Cortex of kidney (tissue), 1 donor: ENCODE results near the gene PPP1R18.
"Not testable (repeated sequence)": the region's sequence is repeated elsewhere in the genome, so short reads cannot be mapped to it uniquely, and the experiment has no call there.

Source experiments
- DNase-seq: peaks from one replicate; lab custom pipeline; 2025; lab: John Stamatoyannopoulos, UW

The PPP1R18 gene

DNA sequence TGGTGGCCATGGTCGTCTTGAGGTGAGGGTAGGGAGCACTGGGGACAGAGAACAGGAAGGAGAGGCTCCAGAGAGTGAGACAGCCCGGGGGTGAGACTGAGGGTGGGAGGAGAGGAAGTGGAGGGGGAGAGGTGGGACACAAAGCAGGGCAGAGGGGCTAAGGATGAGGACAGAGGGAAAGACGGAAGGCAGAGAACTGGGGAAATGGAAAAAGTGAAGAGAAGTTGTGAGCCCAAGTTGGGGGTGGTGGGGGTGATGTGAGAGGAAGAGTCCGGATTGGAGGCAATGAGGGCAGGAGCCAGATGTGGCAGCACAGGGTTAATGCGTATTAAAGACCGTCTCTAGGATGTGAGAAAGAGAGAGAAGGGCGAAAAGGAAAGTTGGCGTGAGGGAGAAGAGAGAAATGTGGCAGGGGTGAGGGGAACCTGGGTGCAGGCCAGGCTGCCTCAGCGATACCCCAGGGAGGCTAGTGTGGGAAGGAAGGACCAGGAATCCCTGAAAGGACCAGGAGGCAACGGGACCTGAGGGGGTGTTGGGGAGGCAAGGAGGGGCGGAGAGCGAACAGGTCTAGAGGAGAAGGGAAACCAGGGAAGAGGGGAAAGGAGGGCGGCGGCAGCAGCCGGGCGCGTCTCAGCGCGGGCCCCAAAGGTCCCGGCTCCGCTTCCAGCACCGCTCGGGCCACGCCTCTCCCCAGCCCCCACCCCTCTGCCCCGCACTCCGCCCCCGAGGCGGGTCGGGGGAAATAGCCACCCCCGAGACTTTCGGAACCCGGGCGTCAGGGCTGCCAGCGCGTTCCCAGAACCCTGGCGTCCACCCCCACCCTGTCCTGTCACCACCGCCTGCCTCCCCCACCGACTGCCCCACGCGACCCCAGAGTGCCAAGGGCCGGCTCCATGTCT is at the start of gene PPP1R18:
TSS of gene PPP1R18 (minus strand) at position 637 of the 899 bp plus-strand sequence. CDS start at position 10, 627 bp downstream.
- DNase-seq, result no peak

GRCh38 chr6:30735668-30736314 is 49.3 kb upstream of the PPP1R18 start:
- DNase-seq, result no peak

GRCh38 chr6:30732237-30732943 is 45.9 kb upstream of the PPP1R18 start:
- no peak for DNase-seq

DNA sequence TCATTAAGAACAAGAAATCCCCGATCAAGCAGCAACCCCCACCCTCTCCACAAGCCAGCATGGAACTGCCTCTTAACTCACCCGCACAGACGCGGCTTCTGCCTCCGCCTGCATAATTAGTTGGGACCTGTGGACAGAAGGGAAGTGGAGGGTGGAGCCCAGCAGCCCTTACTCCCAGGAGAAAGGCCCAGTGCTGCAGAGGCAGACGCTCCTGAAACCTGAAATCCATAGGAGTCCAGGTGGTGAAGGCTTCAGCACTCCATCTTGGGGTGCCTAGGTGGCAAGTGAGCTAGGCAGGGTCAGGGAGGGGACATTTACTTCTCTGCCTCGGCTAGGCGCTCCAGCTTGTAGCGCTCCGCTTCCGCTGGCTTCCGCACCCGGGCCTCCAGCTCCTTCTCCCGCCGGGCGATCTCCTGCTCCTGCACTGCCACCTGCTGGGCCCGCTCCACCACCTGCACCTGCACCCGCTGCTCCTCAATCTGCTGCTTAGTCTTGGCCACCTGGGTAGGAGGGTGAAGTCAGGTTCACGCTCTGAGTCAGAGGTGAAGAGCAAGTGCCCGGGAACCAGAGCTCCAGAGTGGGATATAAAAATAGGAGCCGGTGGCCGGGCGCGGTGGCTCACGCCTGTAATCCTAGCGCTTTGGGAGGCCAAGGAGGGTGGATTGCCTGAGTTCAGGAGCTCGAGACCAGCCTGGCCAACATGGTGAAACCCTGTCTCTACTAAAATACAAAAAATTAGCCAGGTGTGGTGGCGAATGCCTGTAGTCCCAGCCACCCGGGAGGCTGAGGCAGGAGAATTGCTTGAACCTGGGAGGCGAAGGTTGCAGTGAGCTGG is 44.4 kb upstream of the PPP1R18 start:
- DNase-seq, result no peak

- no peak for DNase-seq
These were observed 41.6 kb upstream of the PPP1R18 start for GRCh38 chr6:30727920-30728553.

GRCh38 chr6:30726506-30727413 is 40.3 kb upstream of the PPP1R18 start:
- DNase-seq, result no peak

DNA sequence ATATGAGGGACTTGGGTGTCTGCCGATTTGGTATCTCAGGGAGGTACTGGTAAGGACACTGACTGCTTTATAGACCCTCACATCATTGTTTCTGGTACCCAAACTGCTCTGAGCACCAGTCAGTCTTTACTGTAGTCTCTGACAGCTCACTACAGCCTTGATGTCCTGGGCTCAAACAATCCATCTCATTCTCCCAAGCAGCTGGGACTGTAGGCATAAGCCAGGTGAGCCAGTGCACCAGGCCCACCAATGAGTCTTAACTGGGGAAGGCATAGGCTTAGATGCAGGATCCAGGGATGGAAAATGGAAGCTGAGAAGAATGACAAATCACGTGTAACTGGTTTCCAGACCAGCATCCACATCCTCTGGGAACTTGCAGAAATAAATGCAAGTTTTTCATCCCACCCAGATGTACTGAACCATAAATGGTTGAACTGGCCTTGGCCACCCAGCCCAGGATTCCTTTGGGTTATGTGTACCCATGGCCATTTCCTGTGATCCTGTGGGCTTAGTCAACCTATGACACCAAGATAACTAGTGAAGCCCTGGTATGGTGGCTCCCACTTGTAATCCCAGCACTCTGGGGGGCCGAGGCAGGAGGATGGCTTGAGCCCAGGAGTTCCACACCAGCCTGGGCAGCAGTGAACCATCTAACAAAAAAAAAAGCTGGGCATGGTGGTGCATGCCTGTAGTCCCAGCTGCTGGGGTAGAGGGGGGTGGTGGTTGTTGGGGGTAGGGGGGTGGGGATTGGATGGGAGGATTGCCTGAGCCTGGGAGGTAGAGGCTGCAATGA is 39.5 kb upstream of the PPP1R18 start:
- no peak for DNase-seq

GRCh38 chr6:30724906-30725667 is 38.6 kb upstream of the PPP1R18 start:
- DNase-seq, result no peak

GRCh38 chr6:30723843-30724741 is 37.6 kb upstream of the PPP1R18 start:
- not testable (repeated sequence) for DNase-seq

GRCh38 chr6:30723159-30723842 is 36.9 kb upstream of the PPP1R18 start:
- DNase-seq, result not testable (repeated sequence)

DNA sequence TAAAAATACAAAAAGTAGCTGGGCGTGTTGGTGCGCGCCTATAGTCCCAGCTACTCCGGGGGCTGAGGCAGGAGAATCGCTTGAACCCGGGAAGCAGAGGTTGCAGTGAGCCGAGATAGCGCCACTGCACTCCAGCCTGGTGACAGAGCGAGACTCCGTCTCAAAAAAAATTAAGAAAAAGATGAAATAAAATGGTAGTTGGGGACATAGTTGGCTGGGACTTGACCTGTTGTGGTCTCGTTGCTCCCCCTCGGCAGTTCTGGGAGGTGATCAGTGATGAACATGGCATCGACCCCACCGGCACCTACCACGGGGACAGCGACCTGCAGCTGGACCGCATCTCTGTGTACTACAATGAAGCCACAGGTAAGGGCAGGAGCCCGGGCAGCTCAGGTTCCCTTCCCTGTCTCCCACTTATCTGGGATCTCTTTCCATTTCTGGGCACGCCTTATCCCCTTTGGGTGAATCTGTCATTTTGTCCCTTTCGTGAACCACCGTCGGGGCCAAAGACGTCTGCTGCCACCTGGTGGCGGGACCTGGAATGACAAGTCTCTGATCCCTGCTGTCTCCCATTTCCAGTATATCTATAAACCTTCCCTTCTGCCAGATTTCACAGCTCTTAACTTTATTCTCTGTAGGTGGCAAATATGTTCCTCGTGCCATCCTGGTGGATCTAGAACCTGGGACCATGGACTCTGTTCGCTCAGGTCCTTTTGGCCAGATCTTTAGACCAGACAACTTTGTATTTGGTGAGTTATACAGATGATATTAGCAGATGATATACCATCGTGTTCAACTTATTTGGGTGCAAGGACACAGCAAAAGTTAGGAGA is 36.1 kb upstream of the PPP1R18 start:
- no peak for DNase-seq

DNA sequence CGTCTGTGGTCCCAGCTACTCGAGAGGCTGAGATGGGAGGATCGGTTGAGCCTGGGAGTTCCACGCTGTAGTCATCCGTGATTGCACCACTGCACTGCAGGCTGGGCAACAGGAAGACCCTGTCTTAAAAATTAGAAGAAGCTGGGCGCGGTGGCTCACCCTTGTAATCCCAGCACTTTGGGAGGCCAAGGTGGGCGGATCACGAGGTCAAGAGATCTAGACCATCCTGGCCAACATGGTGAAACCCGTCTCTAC is 35.5 kb upstream of the PPP1R18 start:
- not testable (repeated sequence) for DNase-seq

GRCh38 chr6:30721198-30722024 is 35.0 kb upstream of the PPP1R18 start:
- DNase-seq, result no peak

- DNase-seq, result no peak
These were observed 34.3 kb upstream of the PPP1R18 start for GRCh38 chr6:30720738-30721197.
